Panc1 (cell line): ENCODE data around the gene TMEM129. TPM values are rescaled to one million over a fixed set of nuclear protein-coding genes. Genes with fewer than 3 reads are reported as not detected.

Experiments
- ATAC-seq: fragments of 200-7000 bp; cut with Tn5 transposase; 2 replicates; pipeline ENCODE4 v1.9.1; 2020; ENCODE audit warnings: mild to moderate bottlenecking, moderate library complexity
- BruUV-seq: library from RNA; stranded (reverse); fragments of 400-500 nt; replicated peaks from 2 replicates; lab custom pipeline; 2021; lab: Mats Ljungman, UMichigan
- CTCF ChIA-PET: fragments of 300-600 bp; sonication (Branson Sonifier 250); formaldehyde crosslinking; loops from one replicate; lab custom pipeline; 2022; ENCODE audit warnings: antibody characterized with exemption; lab: Charles Lee
- POLR2A ChIA-PET: fragments of 300-600 bp; sonication (Branson Sonifier 250); formaldehyde crosslinking; loops from one replicate; lab custom pipeline; 2022; ENCODE audit warnings: antibody characterized with exemption; lab: Charles Lee
- DNase-seq: peaks from one replicate; pipeline ENCODE4 v3.0.0-alpha.2; 2010; ENCODE audit warnings: low read depth, low spot score
- H3K27ac ChIP-seq: 2 replicates; pipeline ENCODE4 v1.5.1; 2011; ENCODE audit warnings: mild to moderate bottlenecking, low read length, inconsistent platforms
- H3K27me3 ChIP-seq: fragments of 200-500 bp; sonication (Bioruptor generic); 2 replicates; pipeline ENCODE4 v1.6.0; 2014; ENCODE audit warnings: low read length, inconsistent platforms; ENCODE audit not compliant: control insufficient read depth, insufficient read depth
- H3K36me3 ChIP-seq: fragments of 200-500 bp; sonication (Bioruptor generic); 2 replicates; pipeline ENCODE4 v1.5.1; 2014; ENCODE audit warnings: inconsistent platforms, mild to moderate bottlenecking, low read length, moderate library complexity; ENCODE audit not compliant: control insufficient read depth, insufficient read depth
- H3K4me1 ChIP-seq: 2 replicates; pipeline ENCODE4 v1.5.1; 2011; ENCODE audit warnings: inconsistent platforms, mild to moderate bottlenecking, low read length, moderate library complexity; ENCODE audit not compliant: control insufficient read depth, insufficient read depth
- H3K4me3 ChIP-seq, 2 experiments: 2 replicates each; pipeline ENCODE4 v1.5.1; 2011 to 2012; ENCODE audit warnings: low read depth in 2 of 2, low read length in 2 of 2, mild to moderate bottlenecking in 2 of 2, inconsistent platforms in 1 of 2, moderate library complexity in 1 of 2
- H3K9me3 ChIP-seq: fragments of 200-500 bp; sonication (Bioruptor generic); 2 replicates; pipeline ENCODE4 v1.5.1; 2014; ENCODE audit warnings: low read depth, mild to moderate bottlenecking, inconsistent platforms, low read length, moderate library complexity; ENCODE audit not compliant: control insufficient read depth, insufficient read depth
- CTCF ChIP-seq: fragments of 450-650 bp; IDR thresholded peaks from 2 replicates; pipeline ENCODE4 v1.5.1; 2017; ENCODE audit warnings: mild to moderate bottlenecking
- POLR2AphosphoS5 ChIP-seq: IDR thresholded peaks from 2 replicates; pipeline ENCODE4 v1.6.1; 2012; ENCODE audit warnings: mild to moderate bottlenecking, low read depth, low read length, moderate library complexity
- REST ChIP-seq, 2 experiments: IDR thresholded peaks; 2 replicates each; pipeline ENCODE4 v1.6.1; 2011 to 2012; ENCODE audit warnings: low read depth in 2 of 2, control low read depth in 1 of 2, low read length in 1 of 2, mild to moderate bottlenecking in 1 of 2, moderate library complexity in 1 of 2; ENCODE audit not compliant: insufficient read depth in 1 of 2
- SIN3A ChIP-seq: IDR thresholded peaks from 2 replicates; pipeline ENCODE4 v1.6.1; 2012; ENCODE audit warnings: low read depth, mild to moderate bottlenecking, low read length, moderate library complexity, borderline replicate concordance; ENCODE audit not compliant: insufficient read depth
- TCF7L2 ChIP-seq: IDR thresholded peaks from 2 replicates; pipeline ENCODE4 v1.6.1; 2011; ENCODE audit warnings: mild to moderate bottlenecking, low read depth, low read length, inconsistent platforms
- in situ Hi-C: cut with HindIII; loops from 2 replicates; pipeline ENCODE4 v1.10.0; 2016; ENCODE audit warnings: low sequenced_read_pairs, low pct_unique_long_range_greater_than_20kb
- intact Hi-C: fragments of 100-400 bp; cut with micrococcal nuclease; formaldehyde crosslinking; loops from one replicate; pipeline ENCODE4 v1.10.0; 2022; ENCODE audit not compliant: unreplicated experiment
- total RNA-seq: library from RNA; stranded (reverse); gene quantifications from one replicate; pipeline ENCODE4 v1.2.1, GENCODE V29; 2021; ENCODE audit not compliant: unreplicated experiment

Gene TMEM129
- total RNA-seq, 1 experiment from 2014 or later, result 32.6 TPM

GRCh38 chr4:1752284-1753041 is 31.3 kb upstream of the TMEM129 start:
- Histone ChIP-seq H3K27ac (no peak overlapping the region), H3K27me3 (no peaks in the 10 kb centered on the region), H3K9me3 (no peaks in the 10 kb centered on the region), H3K4me1 (no peaks in the 10 kb centered on the region; the same call in 1 of the 2 replicates), H3K36me3 (no peaks in the 10 kb centered on the region), H3K4me3 (no peak overlapping the region)
- POLR2A ChIA-PET, result no interaction called here
- BruUV-seq, result no TSS peak
- ATAC-seq (no peak), DNase-seq (no peak)
- CTCF ChIA-PET, result interaction anchor here (0.8 to 1.4 kb wide), 2 partner anchors 16 to 58 kb away, joined by 3 to 4 read pairs; no protein-coding TSS in a partner anchor
- in situ Hi-C loops, result no loop called here
- TF ChIP-seq SIN3A (no peak), CTCF (no peak), TCF7L2 (no peak), REST (IDR thresholded peaks at IDR 0.05; ENCODE audit: insufficient read depth in 1 of 2, low read depth in 2 of 2, low read length in 1 of 2) (no peak), POLR2AphosphoS5 (no peak)
- intact Hi-C loops, result no loop called here

GRCh38 chr4:1751919-1752283 is 30.8 kb upstream of the TMEM129 start:
- no peak for ATAC-seq
- intact Hi-C loops (no loop called here), in situ Hi-C loops (no loop called here)
- no peak for TF ChIP-seq POLR2AphosphoS5
- TF ChIP-seq SIN3A, result no peak
- no peak for TF ChIP-seq REST (IDR thresholded peaks at IDR 0.05; ENCODE audit: insufficient read depth in 1 of 2, low read depth in 2 of 2, low read length in 1 of 2)
- no peak for TF ChIP-seq TCF7L2
- no peak for TF ChIP-seq CTCF
- ChIA-PET CTCF (interaction anchor here (0.8 to 1.4 kb wide), 2 partner anchors 16 to 59 kb away, joined by 3 to 4 read pairs; no protein-coding TSS in a partner anchor), POLR2A (no interaction called here)
- no TSS peak for BruUV-seq
- no peak overlapping the region for H3K4me3 ChIP-seq
- H3K27ac ChIP-seq, result no peak overlapping the region
- H3K4me1 ChIP-seq, result no peaks in the 10 kb centered on the region; the same call in 1 of the 2 replicates
- H3K27me3 ChIP-seq, result no peaks in the 10 kb centered on the region
- H3K36me3 ChIP-seq, result no peaks in the 10 kb centered on the region
- H3K9me3 ChIP-seq, result no peaks in the 10 kb centered on the region
- DNase-seq, result no peak
